Hematopoietic multipotent progenitor cell treated with erythropoietin and hydrocortisone succinate and interleukin-3 and kit ligand, for 6 days (in vitro differentiated cells): Measurements from ENCODE around the gene FTCD.
"Not testable (repeated sequence)": the region's sequence is repeated elsewhere in the genome, so short reads cannot be mapped to it uniquely, and the experiment has no call there.

Experiments used
- DNase-seq: peaks from one replicate; pipeline ENCODE4 v3.0.0-alpha.2; 2015

FTCD gene

DNA sequence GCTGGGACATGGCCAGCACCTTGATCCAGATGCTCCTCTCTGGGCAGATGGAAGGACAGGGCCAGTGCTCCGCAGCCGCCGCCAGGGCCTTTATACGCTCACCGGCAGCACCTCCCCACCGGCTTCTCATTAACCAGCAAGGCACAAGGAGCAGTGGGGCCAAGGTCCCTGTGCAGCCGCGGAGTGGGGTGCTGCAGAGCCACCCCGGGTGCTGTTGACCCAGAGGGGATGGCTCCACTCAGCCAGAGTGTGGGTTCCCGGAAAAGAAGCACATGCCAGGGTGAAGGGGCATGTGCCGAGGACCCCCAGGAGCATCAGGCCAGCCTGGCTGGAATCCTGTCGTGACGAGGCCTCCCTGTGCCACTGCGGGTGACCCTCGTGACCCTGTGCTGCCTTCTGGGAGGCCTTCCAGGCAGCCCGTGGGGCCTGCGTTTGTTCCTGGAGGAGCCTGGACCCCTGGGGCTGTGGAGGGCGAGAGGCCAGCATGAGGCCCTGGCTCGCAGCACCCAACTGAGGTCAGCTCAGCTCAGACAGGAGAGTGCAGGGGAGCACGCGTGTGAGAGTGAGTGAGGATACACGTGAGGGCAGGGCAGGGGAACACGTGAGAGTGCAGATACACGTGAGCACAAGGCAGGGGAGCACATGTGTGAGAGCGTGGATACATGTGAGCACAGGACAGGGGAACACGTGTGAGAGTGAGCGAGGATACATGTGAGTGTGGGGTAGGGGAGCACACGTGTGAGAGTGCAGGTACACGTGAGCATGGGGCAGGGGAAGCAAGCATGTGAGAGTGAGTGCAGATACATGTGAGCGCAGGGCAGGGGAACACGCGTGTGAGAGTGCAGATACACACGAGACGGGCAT, at the start of gene FTCD:
Gene FTCD (minus strand): TSS at position 66 of the 864 bp plus-strand sequence. CDS start 56 bp downstream, at position 10.
- DNase-seq = no peak

DNA sequence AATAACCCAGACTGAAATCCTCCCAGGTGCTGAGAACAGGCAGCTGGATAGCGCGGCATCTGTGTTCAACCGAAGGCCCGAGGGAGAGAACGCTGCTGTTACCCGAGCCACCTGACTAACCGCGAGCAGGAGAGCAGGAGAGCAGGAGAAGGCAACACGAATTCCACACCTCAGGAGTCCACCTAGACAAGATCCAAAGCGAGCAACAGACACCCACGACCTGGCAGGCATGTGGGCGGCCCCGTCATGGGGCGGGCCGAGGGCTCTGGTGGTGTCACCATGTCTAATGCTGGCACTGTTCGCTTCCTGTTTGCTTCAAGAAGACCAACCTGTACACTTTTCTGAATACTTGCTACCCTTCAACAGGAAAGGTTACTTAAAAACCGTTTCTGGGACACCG, 49.8 kb upstream of the FTCD start:
- no peak for DNase-seq

DNA sequence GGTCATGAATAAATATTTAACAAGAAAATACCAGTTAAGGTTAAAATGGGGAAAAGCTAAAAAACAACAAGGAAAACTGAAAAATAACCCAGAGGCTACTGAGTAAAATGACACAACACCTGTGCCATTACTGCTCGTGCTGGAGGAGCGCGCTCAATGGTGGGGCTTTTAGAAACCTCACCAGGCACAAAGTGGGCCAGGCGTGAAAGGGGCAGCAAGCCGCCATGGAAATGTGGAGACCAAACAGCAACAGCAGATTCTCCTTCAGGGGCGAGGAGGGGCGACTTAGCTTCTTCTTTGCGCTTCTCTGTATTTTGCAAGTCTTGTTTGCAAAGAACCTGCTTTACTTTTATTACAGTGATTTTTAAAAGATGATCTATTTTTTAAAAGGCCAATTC, 47.8 kb upstream of the FTCD start:
- no peak for DNase-seq

DNA sequence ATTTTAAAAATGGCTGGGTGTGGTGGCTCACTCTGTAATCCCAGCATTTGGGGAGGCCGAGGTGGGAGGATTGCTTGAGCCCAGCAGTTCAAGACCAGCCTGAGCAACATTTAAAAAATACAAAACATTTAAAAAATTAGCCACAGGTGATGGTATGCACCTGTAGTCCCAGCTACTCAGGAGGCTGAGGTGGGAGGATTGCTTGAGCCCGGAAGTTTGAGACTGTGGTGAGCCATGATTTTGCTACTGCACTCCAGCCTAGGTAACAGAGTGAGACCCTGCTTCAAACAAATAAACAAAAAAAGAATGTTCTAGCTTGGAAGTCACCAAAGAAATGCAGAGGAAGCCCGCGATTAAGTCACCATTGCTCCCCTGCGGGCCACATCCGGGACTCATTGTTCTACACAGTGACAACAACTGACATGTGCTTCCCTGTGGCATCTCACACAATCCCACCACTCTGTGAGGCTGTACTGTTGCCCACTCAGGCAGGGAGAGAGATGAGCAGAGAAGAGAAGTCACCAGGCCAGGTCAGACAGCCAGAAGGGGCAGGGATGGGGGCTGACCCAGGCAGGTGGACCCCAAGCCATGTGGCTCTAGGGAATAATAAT, 47.3 kb upstream of the FTCD start:
- no peak for DNase-seq

DNA sequence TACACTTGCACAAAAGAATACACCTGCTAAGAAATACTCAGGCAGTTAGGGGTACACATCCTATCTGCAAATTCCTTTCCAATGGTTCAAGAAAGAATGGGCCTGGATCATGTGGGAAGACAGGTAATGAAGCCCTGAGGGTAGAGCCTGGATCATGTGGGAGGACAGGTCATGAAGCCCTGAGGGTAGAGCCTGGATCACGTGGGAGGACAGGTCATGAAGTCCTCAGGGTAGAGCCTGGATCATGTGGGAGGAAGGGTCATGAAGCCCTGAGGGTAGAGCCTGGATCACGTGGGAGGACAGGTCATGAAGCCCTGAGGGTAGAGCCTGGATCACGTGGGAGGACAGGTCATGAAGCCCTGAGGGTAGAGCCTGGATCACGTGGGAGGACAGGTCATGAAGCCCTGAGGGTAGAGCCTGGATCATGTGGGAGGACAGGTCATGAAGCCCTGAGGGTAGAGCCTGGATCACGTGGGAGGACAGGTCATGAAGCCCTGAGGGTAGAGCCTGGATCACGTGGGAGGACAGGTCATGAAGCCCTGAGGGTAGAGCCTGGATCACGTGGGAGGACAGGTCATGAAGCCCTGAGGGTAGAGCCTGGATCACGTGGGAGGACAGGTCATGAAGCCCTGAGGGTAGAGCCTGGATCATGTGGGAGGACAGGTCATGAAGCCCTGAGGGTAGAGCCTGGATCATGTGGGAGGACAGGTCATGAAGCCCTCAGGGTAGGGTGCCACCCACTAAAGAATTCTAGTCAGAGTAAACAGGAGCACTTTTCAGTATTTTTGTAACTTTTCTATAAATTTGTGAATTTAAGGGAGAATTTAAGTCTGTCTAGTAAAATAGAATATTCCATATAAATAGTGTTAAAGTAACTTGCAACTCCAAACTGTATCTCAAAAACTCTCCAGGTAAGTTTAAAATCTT, 45.8 kb upstream of the FTCD start:
- not testable (repeated sequence) for DNase-seq

DNA sequence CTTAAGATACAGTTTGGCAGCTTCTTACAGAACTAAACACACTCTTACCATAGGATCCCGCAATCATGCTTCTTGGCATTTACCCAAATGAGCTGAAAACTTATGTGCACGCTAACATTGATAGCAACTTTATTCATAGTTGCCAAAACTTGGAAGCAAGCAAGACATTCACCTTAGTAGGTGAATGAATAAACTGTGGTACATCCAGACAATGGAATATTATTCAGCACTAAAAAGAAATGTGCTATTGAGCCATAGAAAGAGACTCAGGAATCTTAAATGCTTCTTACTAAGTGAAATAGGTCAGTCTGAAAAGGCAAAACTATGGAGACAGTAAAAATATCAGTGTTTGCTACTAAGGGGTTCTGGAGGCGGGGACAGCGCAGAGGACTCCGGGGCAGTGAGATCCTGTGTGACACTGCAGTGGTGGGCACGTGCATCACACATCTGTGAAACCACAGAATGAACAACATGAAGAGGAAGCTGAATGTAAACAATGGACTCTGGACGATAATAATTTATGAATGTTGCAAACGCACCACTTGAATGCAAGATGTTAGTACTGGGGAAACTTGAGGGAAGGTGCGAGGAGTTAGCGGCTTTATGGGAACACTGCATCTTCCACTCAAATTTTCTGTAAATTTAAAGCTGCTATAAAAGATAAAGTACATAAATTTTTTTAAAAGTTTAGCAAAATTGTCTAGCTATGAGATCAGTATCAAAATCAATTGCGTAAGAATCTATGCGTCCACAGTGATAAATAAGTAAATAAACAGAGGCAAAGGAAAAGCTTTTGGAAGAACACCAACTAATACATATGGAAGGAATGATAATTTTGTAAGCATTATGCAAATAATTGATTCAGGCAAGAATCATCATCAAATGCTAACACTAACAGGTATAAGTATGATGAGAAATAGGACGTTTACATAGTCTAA, 44.3 kb upstream of the FTCD start:
- no peak for DNase-seq

DNA sequence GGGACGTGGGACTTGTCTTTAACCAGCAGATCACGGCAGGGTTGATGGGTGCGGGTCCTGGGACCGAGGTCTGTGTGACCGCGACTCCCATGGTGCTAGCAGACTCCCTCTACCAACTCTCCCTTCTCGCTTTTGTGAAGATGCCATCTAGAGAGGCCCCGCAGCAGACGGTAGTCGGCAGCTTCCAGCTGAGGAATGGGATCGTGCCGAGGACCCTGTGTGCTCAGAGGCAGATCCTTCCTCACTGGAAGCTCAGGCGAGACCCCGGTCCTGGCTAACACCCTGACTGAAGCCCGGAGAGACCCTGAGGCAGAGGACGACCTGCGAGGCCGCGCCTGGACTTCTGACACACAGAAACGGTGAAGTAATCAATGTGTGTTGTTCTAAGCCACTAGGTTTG, 41.4 kb upstream of the FTCD start:
- no peak for DNase-seq

GRCh38 chr21:46195595-46196195, 40.3 kb upstream of the FTCD start:
- DNase-seq = no peak

- no peak for DNase-seq
These were observed 39.3 kb upstream of the FTCD start for GRCh38 chr21:46194374-46195334.

DNA sequence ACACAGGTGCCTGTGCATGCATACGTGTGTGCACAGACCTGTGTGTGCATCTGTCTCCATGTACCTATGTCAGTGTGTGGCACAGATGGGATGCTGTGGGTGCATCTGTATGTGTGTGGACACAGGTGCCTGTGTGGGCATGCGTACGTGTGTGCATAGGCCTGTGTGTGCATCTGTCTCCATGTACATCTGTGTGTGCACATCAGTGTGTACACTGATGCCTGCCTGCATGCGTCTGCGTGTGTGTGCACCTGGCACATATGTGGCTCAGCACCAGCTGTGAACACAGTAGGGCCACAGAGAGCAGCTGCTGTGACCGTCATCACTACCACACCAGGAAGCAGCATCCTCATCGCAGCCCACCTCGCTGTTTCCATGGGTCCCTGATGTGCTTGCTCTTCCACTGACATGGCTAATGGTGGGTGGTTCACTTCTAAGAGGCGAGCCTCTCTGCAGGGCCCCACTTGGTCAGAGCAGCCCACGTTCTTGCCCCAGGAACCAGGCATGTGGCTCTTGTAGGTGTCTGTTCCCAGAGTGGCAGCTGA, 38.5 kb upstream of the FTCD start:
- no peak for DNase-seq

- no peak for DNase-seq
These were observed 36.6 kb upstream of the FTCD start for GRCh38 chr21:46191686-46192575.

DNA sequence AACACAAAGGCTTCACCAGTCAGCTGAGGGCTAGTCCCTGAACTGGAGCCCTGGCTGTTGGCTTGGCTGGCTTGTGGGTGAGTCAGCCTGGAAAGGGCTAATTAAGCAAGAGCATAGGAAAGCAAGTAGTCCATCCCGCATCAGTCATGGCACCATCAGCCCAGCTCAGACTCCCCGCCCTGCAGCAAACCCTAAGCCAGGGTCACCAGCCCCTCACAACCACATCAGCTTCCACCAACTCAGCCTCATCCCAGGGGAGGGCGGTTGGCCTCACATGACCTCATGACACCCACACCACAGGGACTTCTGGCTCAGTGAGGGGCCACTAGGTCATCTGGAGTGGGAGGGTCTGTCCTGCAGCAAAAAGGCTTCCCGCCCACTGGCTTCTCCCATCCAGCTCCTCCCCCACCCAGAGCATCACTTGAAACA, 35.9 kb upstream of the FTCD start:
- DNase-seq = no peak

DNA sequence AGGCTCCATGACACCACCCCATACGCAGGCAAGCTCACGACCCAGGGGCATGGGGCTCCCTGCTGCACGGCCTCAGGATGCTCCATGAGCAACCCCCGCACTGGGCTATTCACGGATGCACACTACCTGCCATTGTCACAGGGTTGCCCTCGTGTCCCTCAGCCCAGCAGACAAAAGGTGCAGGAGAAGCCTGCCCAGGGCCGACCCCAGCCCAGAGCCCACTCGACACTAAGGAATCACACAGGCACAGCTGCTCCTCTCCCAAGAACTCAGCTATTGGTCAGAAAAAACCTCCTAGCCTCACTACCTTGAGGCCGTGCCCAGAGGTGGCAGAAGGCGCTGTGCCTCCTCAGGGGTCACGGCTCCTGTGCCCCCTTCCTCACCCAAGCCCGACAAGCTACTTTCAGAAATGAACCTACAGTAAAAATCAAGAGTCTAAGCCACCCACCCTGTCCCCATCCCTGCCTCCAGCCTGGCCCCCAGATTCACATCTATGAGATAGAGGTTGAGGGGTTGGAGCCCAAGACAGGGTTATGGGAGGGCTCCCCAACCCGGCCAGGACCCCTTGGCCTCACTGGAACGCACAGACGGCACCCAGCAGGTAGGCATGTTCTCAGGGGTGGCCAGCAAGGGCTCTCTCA, 35.2 kb upstream of the FTCD start:
- DNase-seq = no peak

DNA sequence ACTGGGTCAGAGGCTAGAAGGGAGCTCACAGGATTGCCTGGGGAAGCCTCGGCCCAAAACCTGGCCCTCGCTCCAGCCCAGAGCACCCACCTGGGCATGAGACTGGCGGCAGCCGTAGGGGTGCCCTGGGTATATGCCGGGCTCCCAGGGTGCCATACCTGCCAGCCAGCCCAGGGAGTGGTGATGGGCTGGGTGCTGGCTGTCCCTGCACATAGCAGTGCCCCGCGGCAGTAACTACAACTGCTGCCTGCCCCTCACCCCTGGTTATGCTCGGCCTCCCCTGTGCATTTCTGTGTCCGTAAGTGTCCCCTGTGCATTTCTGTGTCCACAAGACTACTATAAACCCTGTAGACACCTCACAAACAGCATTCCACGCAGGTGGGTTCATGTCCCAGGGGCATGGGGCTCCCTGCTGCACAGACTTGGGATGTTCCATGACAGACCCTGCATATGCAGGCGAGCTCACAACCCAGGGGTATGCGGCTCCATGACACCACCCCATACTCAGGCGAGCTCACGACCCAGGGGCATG, 34.6 kb upstream of the FTCD start:
- DNase-seq = no peak

- no peak for DNase-seq
These were observed 34.0 kb upstream of the FTCD start for GRCh38 chr21:46189213-46189958.

DNA sequence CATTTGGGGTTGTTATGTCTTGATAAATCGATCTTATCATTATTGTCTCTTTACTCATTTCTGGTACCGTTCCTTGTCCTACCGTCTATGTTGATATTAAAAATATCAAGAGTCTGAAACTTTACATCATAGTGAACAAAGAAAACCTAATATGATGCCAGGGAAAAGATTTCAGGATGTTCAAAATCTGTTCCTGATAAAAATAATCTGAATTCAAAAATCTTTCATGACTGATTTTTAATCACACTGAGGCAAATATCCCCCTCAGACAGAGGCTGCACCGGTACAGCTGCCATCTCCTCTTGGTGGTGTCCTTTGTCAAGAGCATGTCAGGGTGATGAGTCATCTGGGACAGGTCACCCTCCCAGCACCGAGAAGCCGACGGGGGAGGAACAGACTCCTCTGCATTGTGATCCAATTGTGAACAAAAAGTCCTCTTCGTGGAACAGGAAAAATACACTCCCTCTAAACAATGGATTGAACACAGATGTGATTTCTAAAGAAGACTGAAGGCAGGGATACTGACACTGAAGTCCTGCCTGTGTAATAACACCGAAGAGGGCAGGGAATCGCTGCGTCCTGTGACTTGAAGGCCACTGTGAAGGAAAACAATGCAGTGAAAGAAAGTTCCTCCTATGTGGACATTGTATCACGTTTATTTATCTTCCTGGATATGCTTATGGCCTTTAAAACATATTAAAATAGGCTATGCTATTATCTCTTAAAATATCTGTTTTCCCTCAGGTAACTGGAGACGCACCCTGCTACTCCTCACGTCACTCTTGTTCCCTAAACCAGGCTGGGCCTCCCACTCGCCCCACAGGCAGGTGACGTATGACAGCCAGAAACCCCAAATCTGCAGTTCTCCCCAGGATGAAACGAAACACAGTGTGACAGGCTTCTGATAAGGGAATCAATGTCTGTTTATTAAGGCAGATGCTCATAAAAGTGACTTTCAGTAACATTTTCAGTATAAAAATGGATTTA, 33.1 kb upstream of the FTCD start:
- DNase-seq = peak; percentile 62
